GM19452 (cell line): ENCODE data around the gene CDH4.
"Not testable (repeated sequence)": the region's sequence is repeated elsewhere in the genome, so short reads cannot be mapped to it uniquely, and the experiment has no call there.

Source experiments
- ATAC-seq: cut with Tn5 transposase; IDR thresholded peaks from one replicate; pipeline ENCODE4 v1.9.1; 2021; ENCODE audit not compliant: unreplicated experiment

CDH4 gene

DNA sequence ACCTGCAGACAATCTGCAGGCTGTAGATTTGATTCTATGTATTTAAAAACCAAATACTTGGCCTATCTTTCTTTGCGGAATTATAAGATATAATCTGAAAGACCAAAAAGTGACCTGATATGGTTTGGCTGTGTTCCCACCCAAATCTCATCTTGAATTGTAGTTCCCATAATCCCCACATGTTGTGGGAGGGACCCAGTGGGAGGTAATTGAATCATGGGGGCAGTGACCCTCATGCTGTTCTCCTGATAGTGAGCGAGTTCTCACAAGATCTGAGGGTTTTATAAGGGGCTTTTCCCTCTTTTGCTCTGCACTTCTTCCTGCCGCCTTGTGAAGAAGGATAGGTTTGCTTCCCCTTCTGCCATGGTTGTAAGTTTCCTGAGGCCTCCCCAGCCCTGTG lies 201.6 kb downstream of the CDH4 start:
- ATAC-seq, result not testable (repeated sequence)

- no peak for ATAC-seq
Measured at GRCh38 chr20:61454053-61454452, 202.0 kb downstream of the CDH4 start.

DNA sequence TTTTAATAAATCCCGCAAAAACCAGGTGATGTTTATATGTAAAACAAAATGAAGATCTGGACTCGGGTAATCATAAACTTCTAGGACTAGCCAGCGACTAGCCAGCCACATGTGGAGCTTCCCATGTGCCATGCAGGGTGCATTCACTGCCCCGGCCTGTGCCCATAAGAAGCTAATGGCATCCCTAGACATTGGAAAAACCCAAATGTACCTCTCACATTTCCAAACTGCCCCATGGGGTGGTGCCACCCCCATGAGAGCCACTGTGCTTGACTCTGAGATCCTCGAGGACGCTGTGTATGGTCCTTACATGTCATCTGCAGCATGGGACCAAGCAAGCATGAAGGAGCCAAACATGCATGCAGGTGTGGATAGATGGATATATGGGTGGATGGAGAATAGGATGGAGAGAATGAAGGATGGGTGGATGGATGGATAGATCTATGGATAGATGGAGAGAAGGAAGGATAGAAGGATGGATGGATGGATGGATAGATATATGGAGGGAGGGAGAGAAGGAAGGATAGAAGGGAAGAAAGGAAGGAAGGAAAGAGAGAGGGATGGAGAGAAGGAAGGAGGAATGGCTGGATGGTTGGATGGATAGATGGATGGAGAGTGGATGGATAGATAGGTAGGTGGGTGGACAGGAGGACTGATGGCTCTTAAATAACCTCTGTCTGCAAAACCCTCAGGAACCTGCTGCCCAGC lies 203.6 kb downstream of the CDH4 start:
- ATAC-seq, result no peak

GRCh38 chr20:61457725-61458124 lies 205.7 kb downstream of the CDH4 start:
- no peak for ATAC-seq

- ATAC-seq, result no peak
Measured at GRCh38 chr20:61458146-61458746, 206.2 kb downstream of the CDH4 start.

DNA sequence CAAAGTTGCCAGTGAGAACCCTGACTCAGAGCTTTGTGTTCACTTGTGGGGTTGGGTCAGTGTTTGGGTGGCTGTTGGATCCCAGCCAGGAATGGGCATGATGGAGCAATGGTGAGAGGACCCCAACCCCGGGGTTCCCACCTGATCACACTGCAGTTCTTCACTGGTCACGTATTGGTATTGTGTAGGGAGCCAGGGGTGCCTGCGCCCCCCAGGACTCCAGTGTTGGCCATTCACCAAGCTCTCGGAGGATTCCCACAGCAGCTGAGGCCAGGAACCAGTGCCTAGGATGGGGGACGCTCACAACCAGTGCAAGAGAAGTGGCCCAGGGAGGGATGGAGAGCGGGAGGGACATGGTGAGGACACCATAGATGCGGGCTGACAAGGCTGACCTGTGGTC lies 207.2 kb downstream of the CDH4 start:
- no peak for ATAC-seq

- no peak for ATAC-seq
Measured at GRCh38 chr20:61459705-61460104, 207.6 kb downstream of the CDH4 start.

DNA sequence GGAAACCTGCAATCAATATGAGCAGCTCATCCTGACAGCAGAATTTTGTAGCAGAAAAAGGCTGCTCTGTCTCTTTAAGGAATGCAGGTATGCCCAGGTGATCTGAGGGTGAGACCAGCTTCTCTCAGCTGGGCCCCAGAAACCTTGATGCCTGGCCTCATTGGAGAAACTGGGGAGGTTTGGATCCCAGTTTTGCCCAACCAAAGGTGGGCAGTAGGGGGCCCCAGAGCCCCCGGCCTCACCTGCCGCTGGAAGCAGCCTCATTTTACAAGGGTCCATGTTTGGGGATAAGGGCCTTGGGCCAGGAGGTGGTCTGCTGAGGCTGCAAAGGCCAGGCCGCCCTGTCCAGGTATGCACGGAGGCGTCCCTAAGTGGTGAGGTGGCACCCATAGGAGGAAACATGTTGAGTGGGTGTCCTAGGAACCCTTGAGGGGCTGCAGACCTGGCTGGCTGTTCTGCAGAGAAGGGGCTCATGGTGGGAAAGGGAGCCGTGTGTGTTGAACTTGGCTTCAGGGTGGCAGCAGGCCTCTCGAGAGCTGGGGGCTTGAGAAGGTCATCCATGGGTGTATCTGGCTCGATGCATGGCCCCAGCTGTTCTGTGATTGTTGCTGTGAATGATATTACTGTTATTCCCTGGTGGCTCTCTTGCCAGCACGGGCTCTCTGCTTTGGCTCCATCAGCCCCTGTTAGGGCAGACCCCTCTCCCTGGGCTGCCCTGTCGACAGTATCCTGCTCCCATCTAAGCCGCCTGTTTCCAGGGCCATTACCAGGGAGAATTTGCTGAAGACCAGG lies 208.4 kb downstream of the CDH4 start:
- ATAC-seq, result no peak

DNA sequence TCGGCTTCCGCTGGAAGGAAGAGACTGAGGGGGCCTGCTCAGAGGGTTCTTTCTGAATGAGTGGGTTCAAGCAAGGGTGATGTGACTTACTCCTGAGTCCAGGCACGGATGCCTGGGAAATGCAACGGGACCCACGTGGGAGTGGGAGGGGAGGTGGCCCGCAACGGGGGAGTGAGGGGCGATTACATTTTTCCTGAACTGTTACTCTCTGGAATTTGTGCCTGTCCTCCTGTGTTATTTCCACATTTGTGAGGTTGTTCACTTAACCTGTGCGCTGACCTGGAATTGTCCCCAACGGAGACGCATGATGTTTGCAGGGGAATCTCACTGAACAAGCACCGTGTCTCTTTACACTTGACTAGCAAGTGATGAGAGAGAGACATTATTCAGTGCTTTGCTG lies 209.4 kb downstream of the CDH4 start:
- no peak for ATAC-seq

GRCh38 chr20:61464307-61465303 lies 212.5 kb downstream of the CDH4 start:
- no peak for ATAC-seq

DNA sequence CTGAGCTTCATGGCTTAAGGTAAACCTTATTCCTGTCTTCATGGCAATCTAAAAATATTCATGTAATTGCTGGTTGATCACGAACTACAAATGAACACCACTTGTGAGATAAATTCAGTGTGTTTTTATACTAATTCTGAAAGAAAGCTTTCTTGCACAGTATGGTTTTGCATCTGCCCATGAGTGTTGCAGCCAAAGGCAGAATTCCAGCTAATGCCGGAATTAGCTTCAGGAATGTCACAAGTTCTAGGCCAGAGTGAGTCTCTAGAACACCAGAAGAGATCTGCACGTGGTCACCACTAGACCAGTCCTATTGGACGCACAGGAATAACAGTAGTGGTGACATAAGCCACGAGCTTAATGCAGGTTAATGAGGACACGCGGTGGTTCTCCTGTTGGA lies 223.7 kb downstream of the CDH4 start:
- ATAC-seq, result no peak

DNA sequence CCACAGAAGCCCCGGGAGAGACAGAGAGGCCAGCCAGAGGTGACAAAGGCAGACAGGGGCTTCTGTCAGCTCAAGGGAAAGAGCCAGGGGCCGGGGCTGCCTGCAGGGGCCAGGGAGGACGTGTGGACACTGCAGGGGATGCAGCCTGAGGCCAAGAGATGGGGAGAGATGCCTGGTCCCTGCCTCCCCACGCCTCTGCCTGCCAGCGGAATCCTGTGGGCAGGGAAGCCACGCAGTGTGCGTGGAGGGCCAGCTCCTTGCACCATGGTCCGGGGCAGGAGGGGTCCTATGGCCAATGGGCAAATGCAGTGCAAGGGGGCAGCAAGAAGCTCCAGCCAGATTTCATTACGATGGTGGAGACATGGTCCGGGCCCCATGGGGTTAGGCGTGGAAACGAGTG lies 224.9 kb downstream of the CDH4 start:
- ATAC-seq, result no peak

GRCh38 chr20:61477451-61477861 lies 225.4 kb downstream of the CDH4 start:
- no peak for ATAC-seq

DNA sequence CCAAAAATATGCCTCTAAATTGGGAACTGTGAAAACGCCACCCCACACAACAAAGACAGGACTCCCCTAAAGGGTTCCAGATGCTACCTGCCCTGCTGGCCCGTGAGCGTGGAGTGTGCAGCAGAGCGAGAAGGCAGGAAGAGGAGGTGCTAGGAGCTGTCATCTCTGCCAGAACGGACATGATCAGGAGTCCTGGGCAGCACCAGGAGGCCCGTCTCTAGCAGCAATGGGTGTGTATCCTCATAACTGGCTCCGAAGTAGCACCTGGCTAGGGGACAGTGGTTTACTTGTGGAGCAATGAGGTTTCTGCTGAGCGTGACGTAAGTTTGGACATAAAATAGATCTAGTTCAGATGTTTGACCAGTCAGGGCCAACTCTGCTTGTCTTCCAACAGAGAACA lies 226.0 kb downstream of the CDH4 start:
- no peak for ATAC-seq

DNA sequence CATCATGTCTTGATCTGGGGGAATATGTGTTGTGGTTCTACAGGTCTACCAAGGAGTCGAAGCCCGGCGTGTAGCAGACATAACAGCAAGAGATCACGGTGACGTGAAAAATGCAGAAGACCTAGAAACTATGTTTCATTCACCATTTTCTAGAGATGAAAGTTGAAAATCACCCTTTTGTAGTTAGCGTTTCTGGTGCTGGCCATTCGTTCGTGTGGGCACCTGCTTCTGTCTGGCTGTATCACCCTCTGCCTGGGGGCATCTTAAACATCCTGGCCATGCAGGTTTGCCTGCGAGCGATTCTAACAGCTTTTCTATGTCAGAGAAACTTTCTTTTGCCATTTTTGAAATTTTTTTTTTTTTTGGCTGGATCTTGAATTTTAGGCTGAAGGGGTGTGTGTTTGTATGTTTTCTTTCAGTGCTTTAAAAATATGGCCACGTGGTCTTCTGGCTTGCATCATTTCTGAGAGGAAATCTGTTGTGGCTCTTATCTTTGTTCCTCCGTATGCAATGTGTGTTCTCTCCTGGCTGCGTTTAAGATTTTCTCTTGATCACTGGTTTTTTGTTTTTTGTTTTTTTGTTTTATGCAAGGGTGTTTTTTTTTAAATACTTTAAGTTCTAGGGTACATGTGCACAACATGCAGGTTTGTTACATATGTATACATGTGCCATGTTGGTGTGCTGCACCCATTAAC lies 226.7 kb downstream of the CDH4 start:
- ATAC-seq, result no peak

DNA sequence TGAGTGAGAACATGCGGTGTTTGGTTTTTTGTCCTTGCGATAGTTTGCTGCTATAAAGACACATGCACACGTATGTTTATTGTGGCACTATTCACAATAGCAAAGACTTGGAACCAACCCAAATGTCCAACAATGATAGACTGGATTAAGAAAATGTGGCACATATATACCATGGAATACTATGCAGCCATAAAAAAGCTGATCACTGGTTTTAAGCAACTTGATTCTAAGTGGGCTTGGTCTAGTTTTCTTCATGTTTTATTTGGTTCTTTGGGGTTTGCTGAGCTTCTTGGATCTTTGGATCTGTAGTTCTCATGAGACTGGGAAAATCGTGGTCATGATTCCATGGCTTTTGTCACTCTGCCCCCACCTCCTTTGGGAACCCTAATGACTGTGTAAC lies 227.4 kb downstream of the CDH4 start:
- not testable (repeated sequence) for ATAC-seq

DNA sequence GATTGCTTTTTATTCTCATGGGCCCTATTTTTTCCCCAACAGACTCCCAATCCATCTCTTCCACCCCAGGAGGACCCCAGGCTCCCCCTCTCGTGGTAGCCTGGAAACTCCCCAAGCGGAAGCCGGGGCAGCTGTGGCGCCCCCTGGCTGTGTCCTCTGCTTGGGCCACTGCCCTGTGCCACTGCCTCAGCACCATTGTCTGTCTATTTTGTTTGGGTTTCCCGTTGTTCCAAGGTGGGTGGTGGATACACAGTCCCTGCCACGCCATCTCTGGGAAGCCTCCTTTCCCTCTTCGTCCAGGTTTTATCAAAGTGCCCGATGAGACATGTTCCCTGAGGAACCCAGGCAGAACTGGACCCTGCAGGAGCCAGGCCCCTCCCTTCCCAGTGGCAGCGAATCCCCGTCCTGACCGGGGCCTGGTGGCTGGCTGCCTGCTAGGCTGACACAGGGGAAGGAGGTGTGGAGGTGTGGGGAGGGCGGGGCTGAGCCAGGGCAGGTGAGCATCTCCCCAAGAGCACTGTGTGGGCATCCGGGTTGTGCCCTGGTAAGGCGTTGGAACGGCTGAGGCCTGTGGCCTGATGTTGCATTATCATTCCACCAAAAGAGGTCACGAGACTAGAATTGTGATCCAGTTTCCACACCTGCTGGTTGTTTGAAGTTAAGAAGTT lies 228.2 kb downstream of the CDH4 start:
- ATAC-seq, result no peak

- ATAC-seq, result no peak
Measured at GRCh38 chr20:61482056-61482887, 230.2 kb downstream of the CDH4 start.

GRCh38 chr20:61482901-61483300 lies 230.8 kb downstream of the CDH4 start:
- no peak for ATAC-seq
